Measurements from ENCODE around the gene HS6ST2.

HS6ST2 gene

DNA sequence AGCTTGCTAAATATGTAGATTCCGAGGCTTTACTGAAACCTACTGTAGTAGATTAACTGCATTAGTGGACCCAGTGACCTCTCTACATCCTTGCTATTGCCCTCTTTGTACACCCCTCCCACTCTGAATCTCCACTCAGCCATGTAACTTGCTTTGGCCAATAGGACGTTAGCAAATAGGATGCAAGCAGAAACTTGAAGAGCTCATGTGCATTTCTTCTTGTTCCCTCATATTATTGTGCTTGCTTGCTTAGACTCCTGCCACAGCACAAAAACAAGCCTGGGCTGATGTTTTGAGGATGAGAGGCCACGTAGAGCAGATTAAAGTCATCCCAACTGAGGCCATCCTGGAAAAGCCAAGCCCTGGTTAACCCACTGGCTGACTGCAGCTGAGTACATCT, 147.9 kb downstream of the HS6ST2 start:
- H3K4me3 ChIP-seq (ENCODE audit: control insufficient read depth, low read depth, low read length) = no peak overlapping the region
- TF ChIP-seq CTCF (conservative IDR thresholded peaks at IDR 0.05; ENCODE audit: control insufficient read depth, insufficient read depth, low read depth, low read length) = no peak
- DNase-seq (ENCODE audit: low read depth) = no peak

- no peak for TF ChIP-seq CTCF (conservative IDR thresholded peaks at IDR 0.05; ENCODE audit: control insufficient read depth, insufficient read depth, low read depth, low read length)
- no peak overlapping the region for H3K4me3 ChIP-seq (ENCODE audit: control insufficient read depth, low read depth, low read length)
- DNase-seq (ENCODE audit: low read depth) = no peak
Observed at GRCh38 chrX:132809581-132809980, 148.8 kb downstream of the HS6ST2 start.

DNA sequence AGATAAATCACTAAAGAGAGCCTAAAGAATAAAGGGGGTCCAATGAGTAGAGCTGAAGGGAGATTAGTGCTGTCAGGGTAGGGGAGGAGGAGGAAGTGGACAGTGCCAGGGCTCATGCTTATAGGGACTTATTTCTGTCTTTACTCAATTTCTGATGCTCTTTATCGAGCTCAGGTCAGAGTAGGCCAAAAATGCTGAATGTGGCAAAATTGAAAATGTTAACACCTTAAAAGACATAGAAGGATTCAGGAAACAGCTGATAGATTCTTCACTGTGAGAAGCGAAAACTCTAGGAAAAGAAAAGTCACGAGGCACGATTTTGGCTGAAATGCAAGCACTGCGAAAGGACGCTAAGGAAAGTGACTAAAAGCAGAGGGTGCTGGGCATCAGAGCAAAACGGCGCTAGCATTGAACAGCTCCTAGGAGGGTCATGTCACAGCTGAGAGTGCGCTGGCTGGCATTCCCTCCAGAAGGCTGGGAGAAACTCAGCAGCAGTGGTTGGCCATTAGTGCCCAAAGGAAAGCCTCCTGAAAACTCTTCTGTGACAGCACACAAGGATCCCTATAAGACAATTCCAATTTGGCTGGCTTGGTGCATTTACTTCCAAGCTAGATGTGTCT, 150.9 kb downstream of the HS6ST2 start:
- no peak for TF ChIP-seq CTCF (conservative IDR thresholded peaks at IDR 0.05; ENCODE audit: control insufficient read depth, insufficient read depth, low read depth, low read length)
- no peak for DNase-seq (ENCODE audit: low read depth)

DNA sequence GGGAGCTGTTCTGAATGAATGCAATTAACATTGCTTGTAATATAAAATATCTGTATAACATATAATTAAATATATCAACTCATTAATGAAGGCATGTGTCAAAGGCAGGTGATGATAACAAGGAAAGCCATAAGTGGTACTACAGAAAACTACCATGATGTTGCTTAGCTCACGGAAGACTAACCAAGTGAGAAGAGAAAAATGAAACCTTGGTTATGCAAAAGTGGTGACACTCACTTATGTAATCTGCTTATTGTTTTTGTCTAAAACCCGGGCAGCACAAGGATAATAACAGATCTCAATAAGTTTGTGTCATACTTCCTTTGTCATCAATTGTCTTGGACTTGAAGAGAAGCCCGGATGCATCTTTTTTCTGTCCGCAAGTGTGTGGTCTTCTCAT, 156.4 kb downstream of the HS6ST2 start:
- DNase-seq (ENCODE audit: low read depth) = no peak
- no peak overlapping the region for H3K4me3 ChIP-seq (ENCODE audit: control insufficient read depth, low read depth, low read length)
- TF ChIP-seq CTCF (conservative IDR thresholded peaks at IDR 0.05; ENCODE audit: control insufficient read depth, insufficient read depth, low read depth, low read length) = no peak

More for the DNA sequence above, 150.9 kb downstream of the HS6ST2 start:
- H3K4me3 ChIP-seq (ENCODE audit: control insufficient read depth, low read depth, low read length) = no peak overlapping the region

DNA sequence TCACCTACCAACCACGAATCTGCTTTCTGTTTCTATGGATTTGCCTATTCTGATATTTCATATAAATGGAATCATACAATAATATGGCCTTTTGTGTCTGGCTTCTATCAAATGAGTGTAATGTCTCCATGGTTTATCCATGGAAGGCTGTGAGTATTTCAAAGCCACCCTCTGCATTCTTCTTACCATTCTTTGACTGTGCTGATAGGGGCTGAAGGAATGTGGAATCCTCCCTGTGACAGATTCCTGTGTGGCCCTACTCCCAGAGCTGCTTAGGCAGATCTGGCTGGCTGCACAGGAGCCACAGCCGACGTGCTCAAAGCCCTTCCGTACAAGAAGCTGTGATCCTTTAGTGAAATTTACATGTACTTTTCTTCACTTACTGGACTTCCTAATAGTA, 163.2 kb downstream of the HS6ST2 start:
- H3K4me3 ChIP-seq (ENCODE audit: control insufficient read depth, low read depth, low read length) = no peak overlapping the region
- TF ChIP-seq CTCF (conservative IDR thresholded peaks at IDR 0.05; ENCODE audit: control insufficient read depth, insufficient read depth, low read depth, low read length) = no peak
- DNase-seq (ENCODE audit: low read depth) = no peak

GRCh38 chrX:132791714-132792113, 166.7 kb downstream of the HS6ST2 start:
- DNase-seq (ENCODE audit: low read depth) = no peak
- no peak overlapping the region for H3K4me3 ChIP-seq (ENCODE audit: control insufficient read depth, low read depth, low read length)
- TF ChIP-seq CTCF (conservative IDR thresholded peaks at IDR 0.05; ENCODE audit: control insufficient read depth, insufficient read depth, low read depth, low read length) = no peak

GRCh38 chrX:132790329-132790728, 168.1 kb downstream of the HS6ST2 start:
- no peak for TF ChIP-seq CTCF (conservative IDR thresholded peaks at IDR 0.05; ENCODE audit: control insufficient read depth, insufficient read depth, low read depth, low read length)
- H3K4me3 ChIP-seq (ENCODE audit: control insufficient read depth, low read depth, low read length) = no peak overlapping the region
- DNase-seq (ENCODE audit: low read depth) = no peak

All from fibroblast of mammary gland (primary cell).